HG03575 (cell line): ENCODE measurements around the gene P4HA3.

Experiments used
- ATAC-seq: cut with Tn5 transposase; IDR thresholded peaks from one replicate; pipeline ENCODE4 v1.9.1; 2021; ENCODE audit not compliant: unreplicated experiment, insufficient number of reproducible peaks, low FRiP score; ENCODE audit errors: extremely low read depth

Gene P4HA3

GRCh38 chr11:74319139-74319816, 7.8 kb upstream of the P4HA3 start:
- ATAC-seq, result no peak

GRCh38 chr11:74318241-74318932, 6.9 kb upstream of the P4HA3 start:
- no peak for ATAC-seq

GRCh38 chr11:74316772-74317505, 5.5 kb upstream of the P4HA3 start:
- no peak for ATAC-seq

GRCh38 chr11:74312326-74312725, 886 bp upstream of the P4HA3 start:
- no peak for ATAC-seq

GRCh38 chr11:74310857-74311256, 583 bp downstream of the P4HA3 start:
- ATAC-seq, result no peak

GRCh38 chr11:74307434-74307833, 4.0 kb downstream of the P4HA3 start:
- no peak for ATAC-seq

GRCh38 chr11:74306435-74307175, 4.8 kb downstream of the P4HA3 start:
- ATAC-seq, result no peak

GRCh38 chr11:74299015-74299414, 12.4 kb downstream of the P4HA3 start:
- ATAC-seq, result no peak

- no peak for ATAC-seq
Measured at GRCh38 chr11:74297484-74297883, 14.0 kb downstream of the P4HA3 start.

- no peak for ATAC-seq
Measured at GRCh38 chr11:74288911-74289310, 22.5 kb downstream of the P4HA3 start.

GRCh38 chr11:74288161-74288560, 23.3 kb downstream of the P4HA3 start:
- no peak for ATAC-seq

- no peak for ATAC-seq
Measured at GRCh38 chr11:74284466-74284865, 27.0 kb downstream of the P4HA3 start.

GRCh38 chr11:74283580-74284180, 27.8 kb downstream of the P4HA3 start:
- ATAC-seq, result no peak

- ATAC-seq, result no peak
Measured at GRCh38 chr11:74282914-74283371, 28.5 kb downstream of the P4HA3 start.

GRCh38 chr11:74282421-74282820, 29.0 kb downstream of the P4HA3 start:
- ATAC-seq, result no peak

GRCh38 chr11:74280494-74280893, 30.9 kb downstream of the P4HA3 start:
- no peak for ATAC-seq

GRCh38 chr11:74279256-74279655, 32.2 kb downstream of the P4HA3 start:
- ATAC-seq, result no peak

- ATAC-seq, result no peak
Measured at GRCh38 chr11:74278721-74279161, 32.7 kb downstream of the P4HA3 start.

GRCh38 chr11:74278103-74278502, 33.3 kb downstream of the P4HA3 start:
- no peak for ATAC-seq
